T1000 (cell line): ENCODE results near the gene TYW5.

Experiments used
- DNase-seq: peaks from one replicate; lab custom pipeline; 2025; ENCODE audit warnings: mixed read lengths; lab: John Stamatoyannopoulos, UW

TYW5 gene

GRCh38 chr2:199975273-199975895 lies 20.1 kb upstream of the TYW5 start:
- DNase-seq, result no peak

GRCh38 chr2:199973703-199974102 lies 18.4 kb upstream of the TYW5 start:
- DNase-seq, result no peak

- DNase-seq, result no peak
These were observed 16.9 kb upstream of the TYW5 start for GRCh38 chr2:199972088-199972626.

- DNase-seq, result no peak
These were observed 12.8 kb upstream of the TYW5 start for GRCh38 chr2:199968126-199968525.

GRCh38 chr2:199966976-199967375 lies 11.7 kb upstream of the TYW5 start:
- DNase-seq, result no peak

- DNase-seq, result no peak
These were observed 11.1 kb upstream of the TYW5 start for GRCh38 chr2:199966405-199966804.

- no peak for DNase-seq
These were observed 6.9 kb upstream of the TYW5 start for GRCh38 chr2:199962203-199962602.

GRCh38 chr2:199958014-199958413 lies 2.7 kb upstream of the TYW5 start:
- no peak for DNase-seq

GRCh38 chr2:199956062-199956380 lies 730 bp upstream of the TYW5 start:
- DNase-seq, result no peak

GRCh38 chr2:199955007-199955338 lies 318 bp downstream of the TYW5 start:
- no peak for DNase-seq

- DNase-seq, result no peak
These were observed 4.3 kb downstream of the TYW5 start for GRCh38 chr2:199951023-199951422.

- no peak for DNase-seq
These were observed 4.9 kb downstream of the TYW5 start for GRCh38 chr2:199950396-199950795.

GRCh38 chr2:199946836-199947235 lies 8.5 kb downstream of the TYW5 start:
- no peak for DNase-seq

GRCh38 chr2:199946196-199946595 lies 9.1 kb downstream of the TYW5 start:
- no peak for DNase-seq

- DNase-seq, result no peak
These were observed 11.9 kb downstream of the TYW5 start for GRCh38 chr2:199943373-199943772.

GRCh38 chr2:199940373-199940772 lies 14.9 kb downstream of the TYW5 start:
- no peak for DNase-seq

GRCh38 chr2:199936554-199936953 lies 18.7 kb downstream of the TYW5 start:
- no peak for DNase-seq

GRCh38 chr2:199933466-199933865 lies 21.8 kb downstream of the TYW5 start:
- DNase-seq, result no peak

- DNase-seq, result no peak
These were observed 22.9 kb downstream of the TYW5 start for GRCh38 chr2:199932312-199932855.

GRCh38 chr2:199929262-199929661 lies 26.0 kb downstream of the TYW5 start:
- no peak for DNase-seq

- no peak for DNase-seq
These were observed 26.7 kb downstream of the TYW5 start for GRCh38 chr2:199928626-199929025.

- no peak for DNase-seq
These were observed 27.1 kb downstream of the TYW5 start for GRCh38 chr2:199928226-199928625.

- no peak for DNase-seq
These were observed 28.5 kb downstream of the TYW5 start for GRCh38 chr2:199926806-199927205.

- DNase-seq, result no peak
These were observed 31.4 kb downstream of the TYW5 start for GRCh38 chr2:199923924-199924323.
